CD4-positive, alpha-beta memory T cell (primary cell): ENCODE measurements around the gene CAD. TPM values are rescaled to one million over a fixed set of nuclear protein-coding genes. Genes with fewer than 3 reads are reported as not detected.

Source experiments
- CTCF ChIA-PET: fragments of 350-600 bp; sonication (Branson Sonifier 250); formaldehyde crosslinking; loops from one replicate; lab custom pipeline; 2021; ENCODE audit warnings: inconsistent platforms; ENCODE audit not compliant: partially characterized antibody; lab: Charles Lee
- POLR2A ChIA-PET: fragments of 350-600 bp; sonication (Branson Sonifier 250); formaldehyde crosslinking; loops from one replicate; lab custom pipeline; 2021; ENCODE audit not compliant: partially characterized antibody; lab: Charles Lee
- DNase-seq, 5 donors: peaks; one replicate each; pipeline versions ENCODE4 v3.0.0 to v3.0.0-alpha.2; 2020 to 2022; ENCODE audit warnings: mixed read lengths in 1 of 5
- H3K27ac ChIP-seq: one replicate; pipeline ENCODE4 v1.7.0; 2013; ENCODE audit warnings: low read depth, low read length
- H3K27me3 ChIP-seq: 2 replicates; pipeline ENCODE4 v1.7.0; 2013; ENCODE audit warnings: mild to moderate bottlenecking, low read length, moderate library complexity; ENCODE audit not compliant: insufficient read depth
- H3K36me3 ChIP-seq: 2 replicates; pipeline ENCODE4 v1.7.0; 2013; ENCODE audit warnings: mild to moderate bottlenecking, low read length, moderate library complexity; ENCODE audit not compliant: insufficient read depth
- H3K4me1 ChIP-seq: 2 replicates; pipeline ENCODE4 v1.7.0; 2013; ENCODE audit warnings: mild to moderate bottlenecking, low read length, moderate library complexity; ENCODE audit not compliant: insufficient read depth
- H3K4me3 ChIP-seq, 2 donors: one replicate each; pipeline ENCODE4 v1.7.0; 2013; ENCODE audit warnings: low read length in 2 of 2, mild to moderate bottlenecking in 1 of 2
- H3K9me3 ChIP-seq, 2 donors: one replicate each; pipeline ENCODE4 v1.7.0; 2013; ENCODE audit warnings: low read length in 2 of 2, control low read depth in 1 of 2; ENCODE audit not compliant: control insufficient read depth in 1 of 2
- H3K27ac Mint-ChIP-seq, 7 donors: one replicate each; pipeline ENCODE4 v1.8.0; 2020 to 2021; ENCODE audit warnings: mixed read lengths in 7 of 7, mild to moderate bottlenecking in 6 of 7, inconsistent platforms in 3 of 7, moderate library complexity in 3 of 7
- H3K27me3 Mint-ChIP-seq, 2 donors: one replicate each; pipeline ENCODE4 v1.8.0; 2020 to 2021; ENCODE audit warnings: mixed read lengths in 2 of 2
- H3K36me3 Mint-ChIP-seq, 2 donors: one replicate each; pipeline ENCODE4 v1.8.0; 2020 to 2021; ENCODE audit warnings: mixed read lengths in 2 of 2, inconsistent platforms in 1 of 2, mild to moderate bottlenecking in 1 of 2
- H3K4me1 Mint-ChIP-seq, 4 donors: one replicate each; pipeline ENCODE4 v1.8.0; 2020 to 2021; ENCODE audit warnings: mixed read lengths in 4 of 4, mild to moderate bottlenecking in 1 of 4
- H3K4me3 Mint-ChIP-seq, 8 donors: one replicate each; pipeline ENCODE4 v1.8.0; 2020 to 2021; ENCODE audit warnings: mixed read lengths in 8 of 8, mild to moderate bottlenecking in 7 of 8, moderate library complexity in 6 of 8, inconsistent platforms in 3 of 8
- H3K9me3 Mint-ChIP-seq, 8 donors: one replicate each; pipeline ENCODE4 v1.8.0; 2020 to 2021; ENCODE audit warnings: mixed read lengths in 8 of 8, mild to moderate bottlenecking in 5 of 8, inconsistent platforms in 3 of 8, moderate library complexity in 1 of 8
- intact Hi-C: fragments of 100-400 bp; cut with micrococcal nuclease; formaldehyde crosslinking; loops from one replicate; pipeline ENCODE4 v1.15.1; 2023
- polyA plus RNA-seq, 2 donors: library from polyadenylated mRNA; unstranded; fragments of 300-500 nt; fragmentation: Illumina TruSeq; gene quantifications; one replicate each; pipeline ENCODE4 v1.2.3, GENCODE V29; 2021
- total RNA-seq, 2 experiments: library from RNA; stranded (reverse); gene quantifications; one replicate each; pipeline ENCODE4 v1.2.3, GENCODE V29; 2021

CAD gene
- total and polyA plus RNA-seq, 4 experiments from 2014 or later, result 11.3 to 49.3 (median 35.9) TPM

GRCh38 chr2:27261926-27262298 is 44.7 kb downstream of the CAD start:
- H3K27me3 ChIP-seq, result peaks cover 50% of the 10 kb centered on the region
- H3K4me3 ChIP-seq, result peak overlapping the region in 1 of 2 donors; percentile 35
- Mint-ChIP-seq H3K9me3 (peaks cover 0 to 2% (median 0%) of the 10 kb centered on the region in 8 donors), H3K36me3 (peaks cover 0 to 3% of the 10 kb centered on the region in 2 donors), H3K27ac (peak overlapping the region in 2 of 7 donors; percentile 49 to 71), H3K4me1 (peaks cover 23 to 38% (median 25%) of the 10 kb centered on the region in 4 donors), H3K4me3 (peak overlapping the region; percentile 53 to 84 (median 73)), H3K27me3 (peaks cover 49 to 55% of the 10 kb centered on the region in 2 donors)
- H3K27ac ChIP-seq, result no peak overlapping the region
- no peaks in the 10 kb centered on the region for H3K9me3 ChIP-seq
- DNase-seq, result no peak
- intact Hi-C loops, result loop anchor here (5.0 kb wide), 1 partner anchor 45 kb away; the partner anchor contains the start of gene CAD
- ChIA-PET POLR2A (no interaction called here), CTCF (no interaction called here)
- peaks cover 23% of the 10 kb centered on the region for H3K4me1 ChIP-seq
- H3K36me3 ChIP-seq, result no peaks in the 10 kb centered on the region

- H3K4me3 ChIP-seq, result peak within 1 kb of the TSS; percentile 23 to 52
- intact Hi-C loops, result loop anchor here (5.0 kb wide), 1 partner anchor 45 kb away; the partner anchor contains the start of gene CAD
- H3K9me3 ChIP-seq, result no peaks in the 10 kb centered on the region
- ChIA-PET POLR2A (interaction anchor here (1.1 kb wide), 1 partner anchor 50 kb away, joined by 3 read pairs; the partner anchor contains the start of genes ATRAID and SLC5A6), CTCF (interaction anchor here (1.2 to 5.6 kb wide), 3 partner anchors 18 to 41 kb away, joined by 3 to 43 read pairs (median 3); partner anchors contain the start of gene TRIM54)
- H3K27ac ChIP-seq, result no peak within 1 kb of the TSS
- H3K36me3 ChIP-seq, result no peaks in the 10 kb centered on the region
- peaks cover 0 to 3% of the 10 kb centered on the region in 2 donors for H3K36me3 Mint-ChIP-seq
- H3K4me3 Mint-ChIP-seq, result peak within 1 kb of the TSS; percentile 82 to 96 (median 92)
- peak; percentile 49 to 67 (median 55) for DNase-seq
- H3K4me1 ChIP-seq, result peaks cover 23% of the 10 kb centered on the region
- H3K4me1 Mint-ChIP-seq, result peaks cover 23 to 38% (median 25%) of the 10 kb centered on the region in 4 donors
- peaks cover 45 to 49% of the 10 kb centered on the region in 2 donors for H3K27me3 Mint-ChIP-seq
- peaks cover 0 to 2% (median 0%) of the 10 kb centered on the region in 8 donors for H3K9me3 Mint-ChIP-seq
- H3K27ac Mint-ChIP-seq, result peak within 1 kb of the TSS in 5 of 7 donors; percentile 11 to 89 (median 71)
- peaks cover 46% of the 10 kb centered on the region for H3K27me3 ChIP-seq
Measured at GRCh38 chr2:27262379-27263286, 45.5 kb downstream of the CAD start, which contains the start of gene SLC30A3. SLC30A3 (minus strand) TSS chr2:27263047; CDS start chr2:27262906, 141 bp downstream.

- DNase-seq, result peak in 2 of 5 donors; percentile 9 to 19
- peak overlapping the region in 6 of 7 donors; percentile 33 to 89 (median 66) for H3K27ac Mint-ChIP-seq
- H3K27me3 Mint-ChIP-seq, result peaks cover 40 to 45% of the 10 kb centered on the region in 2 donors
- H3K9me3 Mint-ChIP-seq, result peaks cover 0 to 2% (median 0%) of the 10 kb centered on the region in 8 donors
- Histone ChIP-seq H3K27ac (no peak overlapping the region), H3K4me1 (peaks cover 23% of the 10 kb centered on the region), H3K9me3 (no peaks in the 10 kb centered on the region), H3K36me3 (no peaks in the 10 kb centered on the region), H3K4me3 (peak overlapping the region; percentile 23 to 52), H3K27me3 (peaks cover 37% of the 10 kb centered on the region)
- ChIA-PET POLR2A (interaction anchor here (1.1 to 2.0 kb wide), 2 partner anchors 49 to 51 kb away, joined by 3 to 4 read pairs; partner anchors contain the start of genes ATRAID and SLC5A6), CTCF (interaction anchor here (0.7 to 5.6 kb wide), 5 partner anchors 12 to 302 kb away, joined by 3 to 43 read pairs (median 3); partner anchors contain the start of gene TRIM54)
- H3K4me3 Mint-ChIP-seq, result peak overlapping the region; percentile 82 to 96 (median 92)
- intact Hi-C loops, result loop anchor here (5.0 kb wide), 1 partner anchor 46 kb away; the partner anchor contains the start of gene CAD
- H3K36me3 Mint-ChIP-seq, result peaks cover 0 to 3% of the 10 kb centered on the region in 2 donors
- H3K4me1 Mint-ChIP-seq, result peaks cover 23 to 38% (median 25%) of the 10 kb centered on the region in 4 donors
Measured at GRCh38 chr2:27263287-27264252, 46.4 kb downstream of the CAD start.

DNA sequence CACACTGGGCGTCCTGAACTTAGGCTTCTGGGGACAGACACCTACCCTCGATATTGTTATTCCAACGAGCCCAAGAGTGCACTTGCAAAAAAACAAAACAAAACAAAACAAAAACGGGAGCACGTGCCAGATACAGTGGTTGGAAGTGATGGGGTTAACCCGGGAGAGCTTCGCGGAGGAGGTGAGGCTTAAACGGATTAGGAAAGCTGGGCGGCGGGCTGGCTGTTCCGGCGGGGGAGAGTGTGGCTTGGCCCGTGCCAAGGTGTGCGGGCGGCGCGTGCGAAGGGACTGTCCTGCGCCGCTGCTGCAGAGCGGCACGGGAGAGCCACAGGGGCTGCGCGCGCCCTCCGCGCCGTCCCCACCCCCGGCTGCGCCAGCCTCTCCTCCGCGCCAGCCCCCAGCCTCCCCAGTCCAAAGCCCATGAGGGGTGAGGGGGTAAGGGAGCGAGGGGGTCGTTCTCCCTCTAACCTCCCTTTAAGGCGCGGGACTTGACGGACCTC is 47.1 kb downstream of the CAD start:
- Histone ChIP-seq H3K27ac (no peak overlapping the region), H3K4me1 (peaks cover 23% of the 10 kb centered on the region), H3K27me3 (peaks cover 33% of the 10 kb centered on the region), H3K36me3 (no peaks in the 10 kb centered on the region), H3K9me3 (no peaks in the 10 kb centered on the region), H3K4me3 (peak overlapping the region; percentile 23 to 47)
- ChIA-PET POLR2A (interaction anchor here (1.1 to 2.0 kb wide), 3 partner anchors 15 to 303 kb away, joined by 4 read pairs; no protein-coding TSS in a partner anchor), CTCF (interaction anchor here (0.7 to 5.6 kb wide), 8 partner anchors 12 to 302 kb away, joined by 3 to 43 read pairs (median 4); partner anchors contain the start of gene TRIM54)
- Mint-ChIP-seq H3K4me3 (peak overlapping the region; percentile 82 to 96 (median 92)), H3K27ac (peak overlapping the region in 5 of 7 donors; percentile 21 to 73 (median 48)), H3K9me3 (peaks cover 0 to 2% (median 0%) of the 10 kb centered on the region in 8 donors), H3K36me3 (peaks cover 0 to 3% of the 10 kb centered on the region in 2 donors), H3K27me3 (peaks cover 37 to 42% of the 10 kb centered on the region in 2 donors), H3K4me1 (peaks cover 23 to 38% (median 25%) of the 10 kb centered on the region in 4 donors)
- DNase-seq, result peak in 4 of 5 donors; percentile 14 to 26 (median 18)
- intact Hi-C loops, result loop anchor here (5.0 kb wide), 1 partner anchor 47 kb away; the partner anchor contains the start of gene CAD

DNA sequence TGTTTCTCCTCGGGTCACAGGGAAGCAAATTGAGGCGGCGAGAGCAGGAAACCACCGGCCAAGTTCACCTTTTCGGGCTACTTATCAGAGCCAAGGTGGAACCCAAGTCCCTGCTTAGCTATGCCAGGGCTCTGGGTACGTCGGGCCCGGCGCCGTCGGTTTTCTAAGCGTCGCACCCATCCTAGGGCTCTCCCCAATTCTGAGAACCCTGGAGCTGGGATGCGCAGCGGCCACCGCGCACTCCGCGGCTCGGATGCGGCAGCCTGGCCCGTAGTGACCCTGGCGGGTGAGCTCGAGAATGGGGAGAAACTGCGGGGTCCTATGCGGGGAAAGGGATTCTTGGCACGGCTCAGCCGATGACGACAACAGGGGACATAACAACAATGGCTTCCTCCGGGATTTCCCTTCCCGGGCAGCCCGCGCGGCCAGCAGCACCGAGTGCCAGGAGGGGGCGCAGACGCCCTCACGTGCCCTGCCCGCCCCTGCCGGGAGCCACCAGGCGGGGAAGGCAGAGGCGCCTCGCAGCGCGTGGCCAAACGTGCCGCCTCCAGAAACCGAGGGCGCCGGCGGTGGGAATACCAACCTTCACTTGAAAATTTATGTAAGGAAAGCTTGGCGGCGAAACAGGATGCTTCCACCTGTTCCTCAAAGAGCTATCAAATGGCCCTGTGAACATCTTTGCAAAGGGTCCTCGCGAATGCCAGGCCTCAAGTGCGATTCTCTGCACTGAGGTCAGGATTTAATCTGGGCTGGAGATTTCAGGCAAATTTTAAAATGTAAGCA is 47.8 kb downstream of the CAD start:
- H3K27me3 Mint-ChIP-seq, result peaks cover 35 to 38% of the 10 kb centered on the region in 2 donors
- intact Hi-C loops, result loop anchor here (1.0 to 5.0 kb wide), 2 partner anchors 15 to 48 kb away; partner anchors contain the start of gene CAD

More for the DNA sequence above, 47.8 kb downstream of the CAD start:
- no peak overlapping the region for H3K27ac ChIP-seq
- POLR2A ChIA-PET, result interaction anchor here (1.1 to 2.0 kb wide), 3 partner anchors 15 to 303 kb away, joined by 4 read pairs; no protein-coding TSS in a partner anchor
- Mint-ChIP-seq H3K9me3 (peaks cover 0 to 4% (median 0%) of the 10 kb centered on the region in 8 donors), H3K4me1 (peaks cover 23 to 38% (median 25%) of the 10 kb centered on the region in 4 donors), H3K4me3 (peak overlapping the region; percentile 70 to 94 (median 83)), H3K27ac (peak overlapping the region in 3 of 7 donors; percentile 21 to 54 (median 52)), H3K36me3 (peaks cover 0 to 3% of the 10 kb centered on the region in 2 donors)
- DNase-seq, result peak; percentile 39 to 73 (median 50)
- no peaks in the 10 kb centered on the region for H3K9me3 ChIP-seq
- no peaks in the 10 kb centered on the region for H3K36me3 ChIP-seq
- CTCF ChIA-PET, result interaction anchor here (0.7 to 5.6 kb wide), 12 partner anchors 9 to 303 kb away, joined by 3 to 43 read pairs (median 4); partner anchors contain the start of gene TRIM54
- peak overlapping the region in 1 of 2 donors; percentile 47 for H3K4me3 ChIP-seq
- H3K27me3 ChIP-seq, result peaks cover 31% of the 10 kb centered on the region
- peaks cover 23% of the 10 kb centered on the region for H3K4me1 ChIP-seq
